Progenitor cell of endocrine pancreas (in vitro differentiated cells): Measurements from ENCODE around the gene CLEC5A. TPM values are rescaled to one million over a fixed set of nuclear protein-coding genes. Genes with fewer than 3 reads are reported as not detected.

ENCODE experiments used
- DNase-seq: peaks from one replicate; pipeline ENCODE4 v3.0.0; 2021; ENCODE audit warnings: low spot score; ENCODE audit not compliant: unreplicated experiment
- H3K27ac Mint-ChIP-seq: 2 replicates; pipeline ENCODE4 v1.8.0; 2021; ENCODE audit warnings: mild to moderate bottlenecking, moderate library complexity, mixed read lengths
- H3K27me3 Mint-ChIP-seq: 2 replicates; pipeline ENCODE4 v1.8.0; 2021; ENCODE audit warnings: mixed read lengths
- H3K36me3 Mint-ChIP-seq: 2 replicates; pipeline ENCODE4 v1.8.0; 2022; ENCODE audit warnings: mixed read lengths; ENCODE audit not compliant: insufficient read depth
- H3K4me1 Mint-ChIP-seq: 2 replicates; pipeline ENCODE4 v1.8.0; 2021; ENCODE audit warnings: low read depth, mixed read lengths
- H3K4me3 Mint-ChIP-seq: 2 replicates; pipeline ENCODE4 v1.8.0; 2021; ENCODE audit warnings: low read depth, mild to moderate bottlenecking, moderate library complexity, mixed read lengths
- H3K9me3 Mint-ChIP-seq: 2 replicates; pipeline ENCODE4 v1.8.0; 2021; ENCODE audit warnings: low read depth, mixed read lengths
- CTCF ChIP-seq: fragments of 200-600 bp; sonication (generic); IDR thresholded peaks from one replicate; pipeline ENCODE4 v1.5.0; 2021; ENCODE audit warnings: antibody characterized with exemption, mild to moderate bottlenecking; ENCODE audit not compliant: unreplicated experiment
- total RNA-seq: library from RNA; stranded (reverse); gene quantifications from 2 replicates; pipeline ENCODE4 v1.2.1, GENCODE V29; 2021

CLEC5A gene
- total RNA-seq, 1 donor from 2014 or later, result not detected

- no peak for TF ChIP-seq CTCF
- Mint-ChIP-seq H3K36me3 (no peaks in the 10 kb centered on the region), H3K4me3 (no peak overlapping the region), H3K9me3 (no peaks in the 10 kb centered on the region), H3K27me3 (no peaks in the 10 kb centered on the region), H3K4me1 (peaks cover 1% of the 10 kb centered on the region), H3K27ac (no peak overlapping the region)
- no peak for DNase-seq
Measured at GRCh38 chr7:141949451-141949850, 2.7 kb upstream of the CLEC5A start.

- Mint-ChIP-seq H3K27ac (no peak overlapping the region), H3K36me3 (no peaks in the 10 kb centered on the region), H3K4me3 (no peak overlapping the region), H3K4me1 (peaks cover 1% of the 10 kb centered on the region), H3K9me3 (no peaks in the 10 kb centered on the region), H3K27me3 (no peaks in the 10 kb centered on the region)
- no peak for TF ChIP-seq CTCF
- DNase-seq, result no peak
Measured at GRCh38 chr7:141949021-141949420, 2.2 kb upstream of the CLEC5A start.

DNA sequence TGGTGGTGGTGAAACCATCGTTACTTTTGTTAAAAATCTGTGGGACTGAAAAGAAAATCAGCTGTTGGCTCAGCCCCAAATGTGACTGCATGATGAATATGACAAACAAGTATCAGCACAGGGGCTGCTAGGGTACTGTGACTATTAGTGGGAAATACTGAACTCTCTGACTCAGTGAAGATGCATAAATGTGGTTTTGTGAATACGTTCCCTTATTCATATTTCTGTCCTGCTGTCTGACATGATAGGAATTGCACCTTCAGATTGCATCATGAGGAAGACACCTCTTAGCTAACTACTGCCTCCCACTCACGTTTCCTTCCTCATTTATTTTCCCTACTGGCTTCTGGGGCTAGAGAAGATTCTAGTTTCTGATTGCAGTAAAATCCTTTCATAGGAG is 1.4 kb downstream of the CLEC5A start:
- TF ChIP-seq CTCF, result no peak
- H3K9me3 Mint-ChIP-seq, result peaks cover 17% of the 10 kb centered on the region
- no peak overlapping the region for H3K4me3 Mint-ChIP-seq
- H3K27ac Mint-ChIP-seq, result no peak overlapping the region
- peaks cover 1% of the 10 kb centered on the region for H3K4me1 Mint-ChIP-seq
- no peak for DNase-seq
- H3K27me3 Mint-ChIP-seq, result no peaks in the 10 kb centered on the region
- H3K36me3 Mint-ChIP-seq, result peaks cover 6% of the 10 kb centered on the region

- no peak overlapping the region for H3K27ac Mint-ChIP-seq
- peaks cover 6% of the 10 kb centered on the region for H3K36me3 Mint-ChIP-seq
- no peaks in the 10 kb centered on the region for H3K27me3 Mint-ChIP-seq
- H3K4me1 Mint-ChIP-seq, result peaks cover 1% of the 10 kb centered on the region
- DNase-seq, result no peak
- no peak for TF ChIP-seq CTCF
- H3K9me3 Mint-ChIP-seq, result peaks cover 21% of the 10 kb centered on the region
- no peak overlapping the region for H3K4me3 Mint-ChIP-seq
Measured at GRCh38 chr7:141944811-141945210, 2.0 kb downstream of the CLEC5A start.

- no peak for TF ChIP-seq CTCF
- Mint-ChIP-seq H3K27me3 (no peaks in the 10 kb centered on the region), H3K36me3 (peaks cover 6% of the 10 kb centered on the region), H3K4me1 (peaks cover 1% of the 10 kb centered on the region), H3K4me3 (no peak overlapping the region), H3K9me3 (peaks cover 27% of the 10 kb centered on the region), H3K27ac (no peak overlapping the region)
- DNase-seq, result no peak
Measured at GRCh38 chr7:141943846-141944245, 2.9 kb downstream of the CLEC5A start.
